Measurements from ENCODE around the gene METRN. TPM values are rescaled to one million over a fixed set of nuclear protein-coding genes. Genes with fewer than 3 reads are reported as not detected.

METRN gene
- total RNA-seq, 4 donors from 2014 or later, result 24.4 to 42.1 (median 33.3) TPM

GRCh38 chr16:679814-680624 lies 34.9 kb upstream of the METRN start, which contains the start of gene STUB1:
Gene STUB1 (plus strand): TSS chr16:680410. CDS start chr16:680526, 116 bp downstream.
- no peaks in the 10 kb centered on the region for H3K9me3 ChIP-seq
- peak within 1 kb of the TSS; percentile 89 to 100 (median 98) for H3K27ac ChIP-seq
- DNase-seq (peak; percentile 80 to 84), ATAC-seq (peak; percentile 67 to 74)
- peaks cover 26 to 47% of the 10 kb centered on the region in 2 donors for H3K4me1 ChIP-seq
- intact Hi-C loops (cut with DNase I; ENCODE audit: low total_unique reads), result loop anchor here (10.0 kb wide), 1 partner anchor 625 kb away; the partner anchor contains the start of gene UBE2I
- in situ Hi-C loops (cut with MboI; ENCODE audit: low sequenced_read_pairs in 4 of 4), result no loop called here
- no peaks in the 10 kb centered on the region for H3K27me3 ChIP-seq
- TF ChIP-seq CTCF (IDR thresholded peaks at IDR 0.05 in 4 of 5, conservative IDR thresholded peaks at IDR 0.05 in 1 of 5), result peak in 1 of 5 experiments; percentile 17
- peak; percentile 87 to 91 for TF ChIP-seq POLR2A (IDR thresholded peaks at IDR 0.05)
- H3K36me3 ChIP-seq, result peaks cover 0 to 21% of the 10 kb centered on the region in 2 donors
- peak within 1 kb of the TSS; percentile 65 to 88 (median 79) for H3K4me3 ChIP-seq

GRCh38 chr16:680625-680945 lies 34.3 kb upstream of the METRN start:
- Histone ChIP-seq H3K4me1 (peaks cover 27 to 49% of the 10 kb centered on the region in 2 donors), H3K27ac (peak overlapping the region; percentile 89 to 100 (median 98)), H3K27me3 (no peaks in the 10 kb centered on the region), H3K9me3 (no peaks in the 10 kb centered on the region), H3K36me3 (peaks cover 0 to 26% of the 10 kb centered on the region in 2 donors), H3K4me3 (peak overlapping the region; percentile 65 to 88 (median 79))
- intact Hi-C loops (cut with DNase I; ENCODE audit: low total_unique reads), result loop anchor here (10.0 kb wide), 1 partner anchor 624 kb away; the partner anchor contains the start of gene UBE2I
- TF ChIP-seq POLR2A (IDR thresholded peaks at IDR 0.05), result peak in 1 of 2 donors; percentile 3
- TF ChIP-seq CTCF (IDR thresholded peaks at IDR 0.05 in 4 of 5, conservative IDR thresholded peaks at IDR 0.05 in 1 of 5), result no peak
- DNase-seq, result peak in 1 of 2 donors; percentile 12
- peak; percentile 4 for ATAC-seq
- in situ Hi-C loops (cut with MboI; ENCODE audit: low sequenced_read_pairs in 4 of 4), result no loop called here

- no peaks in the 10 kb centered on the region for H3K27me3 ChIP-seq
- DNase-seq (peak; percentile 48 to 79), ATAC-seq (peak in 1 of 2 donors; percentile 7)
- in situ Hi-C loops (cut with MboI; ENCODE audit: low sequenced_read_pairs in 4 of 4), result no loop called here
- peaks cover 0 to 26% of the 10 kb centered on the region in 2 donors for H3K36me3 ChIP-seq
- peak overlapping the region; percentile 65 to 88 (median 79) for H3K4me3 ChIP-seq
- TF ChIP-seq CTCF (IDR thresholded peaks at IDR 0.05 in 4 of 5, conservative IDR thresholded peaks at IDR 0.05 in 1 of 5) (no peak), POLR2A (IDR thresholded peaks at IDR 0.05) (no peak)
- no peaks in the 10 kb centered on the region for H3K9me3 ChIP-seq
- H3K27ac ChIP-seq, result peak overlapping the region; percentile 89 to 100 (median 98)
- intact Hi-C loops (cut with DNase I; ENCODE audit: low total_unique reads), result loop anchor here (10.0 kb wide), 1 partner anchor 624 kb away; the partner anchor contains the start of gene UBE2I
- peaks cover 27 to 49% of the 10 kb centered on the region in 2 donors for H3K4me1 ChIP-seq
Measured at GRCh38 chr16:680967-681745, 33.8 kb upstream of the METRN start.

GRCh38 chr16:681746-682427 lies 33.0 kb upstream of the METRN start:
- Histone ChIP-seq H3K4me3 (peak overlapping the region in 3 of 4 donors; percentile 65 to 82 (median 76)), H3K9me3 (no peaks in the 10 kb centered on the region), H3K27me3 (no peaks in the 10 kb centered on the region), H3K27ac (peak overlapping the region; percentile 89 to 100 (median 98)), H3K4me1 (peaks cover 27 to 49% of the 10 kb centered on the region in 2 donors), H3K36me3 (peaks cover 0 to 29% of the 10 kb centered on the region in 2 donors)
- ATAC-seq, result no peak
- TF ChIP-seq CTCF (IDR thresholded peaks at IDR 0.05 in 4 of 5, conservative IDR thresholded peaks at IDR 0.05 in 1 of 5) (no peak), POLR2A (IDR thresholded peaks at IDR 0.05) (no peak)
- intact Hi-C loops (cut with DNase I; ENCODE audit: low total_unique reads) (loop anchor here (10.0 kb wide), 1 partner anchor 623 kb away; the partner anchor contains the start of gene UBE2I), in situ Hi-C loops (cut with MboI; ENCODE audit: low sequenced_read_pairs in 4 of 4) (no loop called here)
- peak in 1 of 2 donors; percentile 36 for DNase-seq
